Glomerular visceral epithelial cell (primary cell): Measurements from ENCODE around the gene ERCC2.
"Not testable (repeated sequence)": the region's sequence is repeated elsewhere in the genome, so short reads cannot be mapped to it uniquely, and the experiment has no call there.

ENCODE experiments used
- DNase-seq: peaks from one replicate; pipeline ENCODE4 v3.0.0-alpha.2; 2016; ENCODE audit errors: extremely low spot score

Gene ERCC2

GRCh38 chr19:45354241-45354842, 16.0 kb downstream of the ERCC2 start:
- DNase-seq, result no peak

GRCh38 chr19:45352914-45353796, 17.2 kb downstream of the ERCC2 start:
- DNase-seq, result no peak

- DNase-seq, result no peak
These were observed 17.9 kb downstream of the ERCC2 start for GRCh38 chr19:45352471-45352870.

- no peak for DNase-seq
These were observed 18.3 kb downstream of the ERCC2 start for GRCh38 chr19:45352062-45352461.

GRCh38 chr19:45351401-45351952, 18.9 kb downstream of the ERCC2 start:
- DNase-seq, result no peak

GRCh38 chr19:45350477-45351058, 19.8 kb downstream of the ERCC2 start:
- DNase-seq, result no peak

GRCh38 chr19:45349430-45349941, 20.9 kb downstream of the ERCC2 start:
- no peak for DNase-seq

- DNase-seq, result no peak
These were observed 21.3 kb downstream of the ERCC2 start for GRCh38 chr19:45349126-45349415.

GRCh38 chr19:45348367-45349125, 21.8 kb downstream of the ERCC2 start:
- no peak for DNase-seq

- DNase-seq, result no peak
These were observed 22.6 kb downstream of the ERCC2 start for GRCh38 chr19:45347570-45348366.

GRCh38 chr19:45346449-45346848, 23.9 kb downstream of the ERCC2 start:
- DNase-seq, result no peak

GRCh38 chr19:45345506-45345860, 24.9 kb downstream of the ERCC2 start:
- DNase-seq, result no peak

GRCh38 chr19:45344621-45345505, 25.5 kb downstream of the ERCC2 start:
- no peak for DNase-seq

- DNase-seq, result no peak
These were observed 27.5 kb downstream of the ERCC2 start for GRCh38 chr19:45342911-45343310.

GRCh38 chr19:45340899-45341453, 29.4 kb downstream of the ERCC2 start:
- DNase-seq, result no peak

- peak; percentile 49 for DNase-seq
These were observed 30.0 kb downstream of the ERCC2 start, which contains the start of gene KLC3 for GRCh38 chr19:45340232-45340898. KLC3 (plus strand) TSS chr19:45340750; CDS start chr19:45345542, 4,792 bp downstream.

- DNase-seq, result no peak
These were observed 30.7 kb downstream of the ERCC2 start for GRCh38 chr19:45339629-45340028.

- DNase-seq, result no peak
These were observed 33.6 kb downstream of the ERCC2 start for GRCh38 chr19:45336696-45337251.

- not testable (repeated sequence) for DNase-seq
These were observed 35.5 kb downstream of the ERCC2 start for GRCh38 chr19:45334881-45335280.
